ENCODE data around the gene PMEPA1.

- TF ChIP-seq POLR2AphosphoS5 (IDR thresholded peaks at IDR 0.05; ENCODE audit: low read depth, low read length) = no peak
- no peak for TF ChIP-seq TAF1 (IDR thresholded peaks at IDR 0.05; ENCODE audit: low read depth, low read length)
These were observed 37.7 kb downstream of the PMEPA1 start for GRCh38 chr20:57672164-57672563.
